Stimulated activated CD4-positive, alpha-beta T cell treated with anti-CD3 and anti-CD28 coated beads, Interleukin-12 subunit alpha, Interleukin-12 subunit beta, amount 100 ng/mL, for 24 hours (primary cell): ENCODE results near the gene HMG20A.
"Not testable (repeated sequence)": the region's sequence is repeated elsewhere in the genome, so short reads cannot be mapped to it uniquely, and the experiment has no call there.

Experiments
- DNase-seq, 2 experiments: peaks; one replicate each; pipeline ENCODE4 v3.0.0-alpha.2; 2020; ENCODE audit warnings: low read depth in 2 of 2

The HMG20A gene

GRCh38 chr15:77420610-77421369, at the start of gene HMG20A:
Gene HMG20A, plus strand, starts transcription at chr15:77420888. Its CDS starts 37,520 bp downstream, at chr15:77458408.
- DNase-seq: peak; percentile 31 to 45

- no peak for DNase-seq
Measured at GRCh38 chr15:77371850-77372563, 48.7 kb upstream of the HMG20A start.

- DNase-seq: no peak
Measured at GRCh38 chr15:77373441-77373840, 47.2 kb upstream of the HMG20A start.

- no peak for DNase-seq
Measured at GRCh38 chr15:77375133-77375532, 45.6 kb upstream of the HMG20A start.

- DNase-seq: no peak
Measured at GRCh38 chr15:77376770-77377169, 43.9 kb upstream of the HMG20A start.

- DNase-seq: no peak
Measured at GRCh38 chr15:77380033-77380432, 40.7 kb upstream of the HMG20A start.

- DNase-seq: no peak
Measured at GRCh38 chr15:77384086-77384485, 36.6 kb upstream of the HMG20A start.

GRCh38 chr15:77384589-77385359, 35.9 kb upstream of the HMG20A start:
- DNase-seq: no peak

- no peak for DNase-seq
Measured at GRCh38 chr15:77386626-77387025, 34.1 kb upstream of the HMG20A start.

- DNase-seq: no peak
Measured at GRCh38 chr15:77387365-77388105, 33.2 kb upstream of the HMG20A start.

GRCh38 chr15:77391372-77391951, 29.2 kb upstream of the HMG20A start:
- DNase-seq: no peak

- no peak for DNase-seq
Measured at GRCh38 chr15:77392762-77393470, 27.8 kb upstream of the HMG20A start.

- DNase-seq: no peak
Measured at GRCh38 chr15:77393471-77393840, 27.2 kb upstream of the HMG20A start.

- no peak for DNase-seq
Measured at GRCh38 chr15:77395013-77395774, 25.5 kb upstream of the HMG20A start.

GRCh38 chr15:77396692-77397091, 24.0 kb upstream of the HMG20A start:
- no peak for DNase-seq

GRCh38 chr15:77398927-77399326, 21.8 kb upstream of the HMG20A start:
- DNase-seq: no peak

GRCh38 chr15:77400258-77400657, 20.4 kb upstream of the HMG20A start:
- no peak for DNase-seq

GRCh38 chr15:77402740-77403379, 17.8 kb upstream of the HMG20A start:
- no peak for DNase-seq

GRCh38 chr15:77406173-77406759, 14.4 kb upstream of the HMG20A start:
- not testable (repeated sequence) for DNase-seq
